Activated naive CD4-positive, alpha-beta T cell treated with anti-CD3 and anti-CD28 coated beads, Interleukin-2, amount 50 U/mL, for 24 hours (primary cell): ENCODE data around the gene HOXD3.

ENCODE experiments used
- H3K27ac Mint-ChIP-seq: one replicate; pipeline ENCODE4 v1.8.0; 2021; ENCODE audit warnings: mild to moderate bottlenecking, mixed read lengths
- H3K27me3 Mint-ChIP-seq: one replicate; pipeline ENCODE4 v1.8.0; 2021; ENCODE audit warnings: mixed read lengths
- H3K36me3 Mint-ChIP-seq: one replicate; pipeline ENCODE4 v1.8.0; 2021; ENCODE audit warnings: mixed read lengths
- H3K4me1 Mint-ChIP-seq: one replicate; pipeline ENCODE4 v1.8.0; 2021; ENCODE audit warnings: mixed read lengths
- H3K4me3 Mint-ChIP-seq: one replicate; pipeline ENCODE4 v1.8.0; 2021; ENCODE audit warnings: mild to moderate bottlenecking, mixed read lengths
- H3K9me3 Mint-ChIP-seq: one replicate; pipeline ENCODE4 v1.8.0; 2021; ENCODE audit warnings: mixed read lengths

HOXD3 gene

GRCh38 chr2:176128172-176128981 is 28.7 kb upstream of the HOXD3 start:
- H3K9me3 Mint-ChIP-seq = no peaks in the 10 kb centered on the region
- peaks cover 2% of the 10 kb centered on the region for H3K36me3 Mint-ChIP-seq
- H3K27me3 Mint-ChIP-seq = peaks cover 67% of the 10 kb centered on the region
- peak overlapping the region; percentile 16 for H3K4me3 Mint-ChIP-seq
- H3K4me1 Mint-ChIP-seq = peaks cover 36% of the 10 kb centered on the region
- H3K27ac Mint-ChIP-seq = peak overlapping the region; percentile 20

GRCh38 chr2:176128982-176129796 is 27.9 kb upstream of the HOXD3 start, which contains the start of gene HOXD8:
HOXD8 (plus strand) TSS chr2:176129705; CDS start chr2:176130367, 662 bp downstream.
- Mint-ChIP-seq H3K27ac (peak within 1 kb of the TSS; percentile 20), H3K36me3 (peaks cover 2% of the 10 kb centered on the region), H3K9me3 (no peaks in the 10 kb centered on the region), H3K27me3 (peaks cover 68% of the 10 kb centered on the region), H3K4me3 (peak within 1 kb of the TSS; percentile 62), H3K4me1 (peaks cover 33% of the 10 kb centered on the region)

- H3K9me3 Mint-ChIP-seq = no peaks in the 10 kb centered on the region
- no peak overlapping the region for H3K4me3 Mint-ChIP-seq
- H3K27ac Mint-ChIP-seq = no peak overlapping the region
- H3K27me3 Mint-ChIP-seq = peaks cover 69% of the 10 kb centered on the region
- H3K4me1 Mint-ChIP-seq = peaks cover 33% of the 10 kb centered on the region
- peaks cover 2% of the 10 kb centered on the region for H3K36me3 Mint-ChIP-seq
These were observed 27.3 kb upstream of the HOXD3 start for GRCh38 chr2:176129813-176130146.

- Mint-ChIP-seq H3K9me3 (no peaks in the 10 kb centered on the region), H3K4me3 (peak overlapping the region; percentile 62), H3K27ac (no peak overlapping the region), H3K27me3 (peaks cover 71% of the 10 kb centered on the region), H3K36me3 (peaks cover 2% of the 10 kb centered on the region), H3K4me1 (peaks cover 35% of the 10 kb centered on the region)
These were observed 26.8 kb upstream of the HOXD3 start for GRCh38 chr2:176130147-176130956.

- Mint-ChIP-seq H3K4me1 (peaks cover 42% of the 10 kb centered on the region), H3K9me3 (no peaks in the 10 kb centered on the region), H3K36me3 (peaks cover 6% of the 10 kb centered on the region)
These were observed 25.9 kb upstream of the HOXD3 start for GRCh38 chr2:176130957-176131847.

GRCh38 chr2:176131848-176132158 is 25.3 kb upstream of the HOXD3 start:
- peak overlapping the region; percentile 75 for H3K4me3 Mint-ChIP-seq
- H3K27ac Mint-ChIP-seq = no peak overlapping the region
- peaks cover 68% of the 10 kb centered on the region for H3K27me3 Mint-ChIP-seq
- H3K36me3 Mint-ChIP-seq = peaks cover 6% of the 10 kb centered on the region
- H3K4me1 Mint-ChIP-seq = peaks cover 42% of the 10 kb centered on the region
- no peaks in the 10 kb centered on the region for H3K9me3 Mint-ChIP-seq

More at GRCh38 chr2:176130957-176131847, 25.9 kb upstream of the HOXD3 start:
- Mint-ChIP-seq H3K27me3 (peaks cover 71% of the 10 kb centered on the region), H3K4me3 (peak overlapping the region; percentile 62), H3K27ac (peak overlapping the region; percentile 70)

GRCh38 chr2:176132205-176133171 is 24.6 kb upstream of the HOXD3 start:
- Mint-ChIP-seq H3K27me3 (peaks cover 65% of the 10 kb centered on the region), H3K27ac (peak overlapping the region; percentile 42), H3K9me3 (peaks cover under 1% of the 10 kb centered on the region)

GRCh38 chr2:176133389-176133788 is 23.7 kb upstream of the HOXD3 start:
- Mint-ChIP-seq H3K27ac (no peak overlapping the region), H3K27me3 (peaks cover 66% of the 10 kb centered on the region), H3K4me3 (no peak overlapping the region)

More at GRCh38 chr2:176132205-176133171, 24.6 kb upstream of the HOXD3 start:
- Mint-ChIP-seq H3K36me3 (peaks cover 6% of the 10 kb centered on the region), H3K4me1 (peaks cover 46% of the 10 kb centered on the region), H3K4me3 (peak overlapping the region; percentile 75)

GRCh38 chr2:176134035-176134434 is 23.1 kb upstream of the HOXD3 start:
- H3K4me1 Mint-ChIP-seq = peaks cover 37% of the 10 kb centered on the region
- no peak overlapping the region for H3K27ac Mint-ChIP-seq
- peaks cover 6% of the 10 kb centered on the region for H3K36me3 Mint-ChIP-seq

More at GRCh38 chr2:176133389-176133788, 23.7 kb upstream of the HOXD3 start:
- Mint-ChIP-seq H3K36me3 (peaks cover 6% of the 10 kb centered on the region), H3K4me1 (peaks cover 38% of the 10 kb centered on the region), H3K9me3 (peaks cover 5% of the 10 kb centered on the region)

GRCh38 chr2:176135035-176135440 is 22.1 kb upstream of the HOXD3 start:
- Mint-ChIP-seq H3K4me1 (peaks cover 39% of the 10 kb centered on the region), H3K27ac (no peak overlapping the region), H3K4me3 (no peak overlapping the region)

More at GRCh38 chr2:176134035-176134434, 23.1 kb upstream of the HOXD3 start:
- peaks cover 67% of the 10 kb centered on the region for H3K27me3 Mint-ChIP-seq
- no peak overlapping the region for H3K4me3 Mint-ChIP-seq
- peaks cover 9% of the 10 kb centered on the region for H3K9me3 Mint-ChIP-seq

GRCh38 chr2:176136374-176137251 is 20.5 kb upstream of the HOXD3 start:
- Mint-ChIP-seq H3K4me1 (peaks cover 31% of the 10 kb centered on the region), H3K27ac (no peak overlapping the region), H3K9me3 (peaks cover 9% of the 10 kb centered on the region), H3K27me3 (peaks cover 70% of the 10 kb centered on the region), H3K36me3 (peaks cover 6% of the 10 kb centered on the region), H3K4me3 (no peak overlapping the region)

More at GRCh38 chr2:176135035-176135440, 22.1 kb upstream of the HOXD3 start:
- peaks cover 9% of the 10 kb centered on the region for H3K9me3 Mint-ChIP-seq
- peaks cover 72% of the 10 kb centered on the region for H3K27me3 Mint-ChIP-seq
- peaks cover 6% of the 10 kb centered on the region for H3K36me3 Mint-ChIP-seq

GRCh38 chr2:176137252-176137580 is 19.9 kb upstream of the HOXD3 start:
- no peak overlapping the region for H3K4me3 Mint-ChIP-seq
- peaks cover 9% of the 10 kb centered on the region for H3K9me3 Mint-ChIP-seq
- H3K27ac Mint-ChIP-seq = no peak overlapping the region
- H3K27me3 Mint-ChIP-seq = peaks cover 69% of the 10 kb centered on the region
- H3K36me3 Mint-ChIP-seq = peaks cover 6% of the 10 kb centered on the region
- peaks cover 27% of the 10 kb centered on the region for H3K4me1 Mint-ChIP-seq

- Mint-ChIP-seq H3K36me3 (peaks cover 6% of the 10 kb centered on the region), H3K27ac (no peak overlapping the region), H3K9me3 (peaks cover 9% of the 10 kb centered on the region), H3K27me3 (peaks cover 65% of the 10 kb centered on the region), H3K4me1 (peaks cover 23% of the 10 kb centered on the region), H3K4me3 (no peak overlapping the region)
These were observed 19.2 kb upstream of the HOXD3 start for GRCh38 chr2:176137906-176138305.
